Motor neuron (in vitro differentiated cells): Measurements from ENCODE around the gene ORM1. TPM values are rescaled to one million over a fixed set of nuclear protein-coding genes. Genes with fewer than 3 reads are reported as not detected.

Source experiments
- ATAC-seq, 8 experiments: fragments of 200-7000 bp; cut with Tn5 transposase; replicated peaks in 6 of 8; 2 replicates each; pipeline ENCODE4 v1.8.0; 2021; ENCODE audit warnings: mild to moderate bottlenecking in 8 of 8, moderate library complexity in 8 of 8
- H3K27ac ChIP-seq, 2 donors: fragments of 250-450 bp; sonication (Bioruptor Pico); 2 replicates each; pipeline ENCODE4 v1.9.0; 2021; ENCODE audit warnings: antibody characterized with exemption in 2 of 2, mild to moderate bottlenecking in 2 of 2, moderate library complexity in 1 of 2
- H3K4me1 ChIP-seq, 2 donors: fragments of 250-450 bp; sonication (Bioruptor Pico); replicated peaks in 1 of 2; 2 replicates each; pipeline ENCODE4 v1.6.1; 2021; ENCODE audit warnings: antibody characterized with exemption in 2 of 2, mild to moderate bottlenecking in 2 of 2, moderate library complexity in 1 of 2
- H3K4me3 ChIP-seq, 5 donors: fragments of 250-450 bp; sonication (Bioruptor Pico); 2 replicates each; pipeline ENCODE4 v1.9.0; 2021; ENCODE audit warnings: antibody characterized with exemption in 5 of 5, mild to moderate bottlenecking in 5 of 5, moderate library complexity in 4 of 5
- WGBS, 10 experiments: fragments of 450-650 bp; shearing (Covaris generic); methylation state at CpG; one replicate each; pipeline ENCODE4 v1.0.0; 2022; 5-methylcytosine and 5-hydroxymethylcytosine counted together
- in situ Hi-C, 9 experiments: fragments of 400-800 bp; cut with MboI; loops; one replicate each; pipeline ENCODE4 v1.15.0; 2021; ENCODE audit warnings: low sequenced_read_pairs in 9 of 9, low pct_unique_long_range_greater_than_20kb in 2 of 9; ENCODE audit not compliant: unreplicated experiment in 9 of 9
- total RNA-seq, 8 experiments: library from RNA; unstranded; fragments of 300-600 nt; gene quantifications; 2 replicates each; pipeline versions ENCODE4 v1.2.3 to v1.2.4, GENCODE V29; 2022

ORM1 gene
- total RNA-seq, 8 experiments from 2014 or later: not detected

DNA sequence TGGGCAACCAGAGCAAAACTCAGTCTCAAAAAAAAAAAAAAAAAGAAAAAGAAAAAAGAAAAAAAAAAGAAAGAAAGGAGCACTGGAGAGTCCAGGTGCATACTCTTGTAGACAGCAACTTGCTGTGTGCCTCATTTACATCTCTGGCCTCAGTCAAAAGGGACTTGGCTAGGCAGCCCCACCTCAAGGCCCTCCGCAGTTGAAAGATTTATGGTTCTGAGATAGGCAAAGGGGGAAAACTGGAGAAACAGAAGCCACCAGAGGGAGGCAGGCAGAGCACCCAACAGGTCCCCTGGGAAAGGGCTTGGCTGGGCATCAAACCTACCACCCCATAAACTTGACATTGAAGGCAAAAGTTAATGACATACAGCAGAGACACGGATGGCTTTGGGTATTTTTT, 12.8 kb downstream of the ORM1 start:
- 46 to 89% (median 65%) methylated on average over 1 to 2 of the region's 2 CpGs; no CpG with 5 or more reads in 3 of the 10 experiments for WGBS, 10 experiments
- H3K4me1 ChIP-seq: no peaks in the 10 kb centered on the region
- ATAC-seq: no peak
- H3K4me3 ChIP-seq: no peak overlapping the region
- in situ Hi-C loops: no loop called here
- no peak overlapping the region for H3K27ac ChIP-seq

DNA sequence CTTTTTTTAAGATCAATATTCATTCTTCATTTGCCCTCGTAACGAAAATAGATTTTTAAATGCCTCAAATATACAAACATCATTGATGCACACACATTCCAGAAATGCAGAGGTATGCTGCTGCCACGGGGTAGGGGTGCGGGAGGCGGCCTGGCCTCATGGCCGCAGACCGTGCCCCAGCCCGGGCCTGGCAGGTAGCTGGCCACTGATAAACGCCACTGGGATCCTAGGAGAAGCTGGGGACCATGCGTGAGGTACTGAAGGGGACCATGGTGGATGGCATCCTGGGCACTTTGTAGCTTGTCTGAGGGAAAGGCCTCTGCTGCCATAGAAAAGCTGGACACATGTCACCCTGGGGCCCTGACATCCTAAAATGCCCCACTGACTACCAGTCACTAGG, 13.3 kb downstream of the ORM1 start:
- no peak for ATAC-seq

DNA sequence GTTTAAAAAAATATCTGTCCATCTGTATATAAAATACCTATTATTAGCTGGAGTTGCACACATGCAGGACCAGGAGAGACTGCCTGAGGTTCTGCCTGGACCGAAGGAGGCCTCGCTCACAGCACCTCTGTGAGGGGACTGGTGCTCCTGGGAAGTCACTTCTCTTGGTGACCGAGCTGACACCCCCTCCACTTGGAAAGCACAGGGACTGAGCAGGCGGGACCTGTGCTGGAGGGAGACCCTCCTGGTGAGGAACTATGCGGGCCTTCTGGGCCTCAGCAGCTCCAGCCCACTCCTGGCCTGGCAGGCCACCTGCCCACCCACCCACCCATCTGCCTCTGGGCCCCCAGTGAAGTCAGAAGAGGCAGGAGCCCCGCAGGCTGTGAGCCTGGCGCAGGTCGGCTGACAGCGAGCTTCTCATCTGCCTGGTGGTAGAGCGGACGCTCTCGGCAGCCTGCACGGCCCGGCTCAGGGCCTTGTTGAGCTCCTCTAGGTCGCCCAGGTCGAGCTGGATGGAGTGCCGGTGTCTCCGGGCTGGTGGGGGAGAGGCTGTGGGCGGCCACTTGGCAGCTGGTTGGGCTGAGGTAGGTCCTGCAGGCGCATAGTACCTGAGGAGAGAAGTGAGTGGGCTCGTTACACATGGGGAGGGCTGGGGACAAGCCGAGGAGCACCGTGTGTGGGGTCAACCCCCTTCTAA, 13.9 kb downstream of the ORM1 start:
- ATAC-seq: peak in 3 of 8 experiments; percentile 12 to 23 (median 16)
- WGBS, 10 experiments: 91 to 100% methylated on average over 4 to 6 of the region's 23 CpGs; no CpG with 5 or more reads in 8 of the 10 experiments
- in situ Hi-C loops: no loop called here

More for the DNA sequence above, 13.3 kb downstream of the ORM1 start:
- 70 to 100% (median 81%) methylated on average over 1 to 9 of the region's 10 CpGs; no CpG with 5 or more reads in 3 of the 10 experiments for WGBS, 10 experiments
- H3K27ac ChIP-seq: no peak overlapping the region
- in situ Hi-C loops: no loop called here
- no peak overlapping the region for H3K4me3 ChIP-seq
- no peaks in the 10 kb centered on the region for H3K4me1 ChIP-seq

DNA sequence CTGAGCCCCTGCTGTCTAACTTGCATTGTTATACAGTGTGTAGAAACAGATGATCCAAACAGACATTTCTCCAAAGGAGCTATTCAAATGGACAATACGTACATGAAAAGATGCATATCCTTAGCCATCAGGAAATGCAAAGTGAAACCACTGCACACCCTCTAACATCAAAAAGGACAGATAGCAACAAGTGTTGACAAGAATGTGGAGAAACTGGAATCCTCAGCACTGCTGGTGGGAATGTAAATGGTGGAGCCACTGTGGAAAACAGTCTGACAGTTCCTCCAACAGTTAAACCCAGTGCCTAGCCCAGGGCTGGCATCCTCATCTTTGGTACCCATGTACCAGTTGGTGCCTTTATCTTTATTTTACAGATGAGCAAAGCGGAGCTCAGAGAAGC, 15.3 kb downstream of the ORM1 start:
- in situ Hi-C loops: no loop called here
- no peaks in the 10 kb centered on the region for H3K4me1 ChIP-seq
- 0 to 100% (median 86%) methylated on average over 1 to 2 of the region's 2 CpGs; no CpG with 5 or more reads in 5 of the 10 experiments for WGBS, 10 experiments
- no peak overlapping the region for H3K27ac ChIP-seq
- H3K4me3 ChIP-seq: no peak overlapping the region
- peak in 3 of 8 experiments; percentile 8 to 50 (median 37) for ATAC-seq

More for the DNA sequence above, 13.9 kb downstream of the ORM1 start:
- H3K4me1 ChIP-seq: no peaks in the 10 kb centered on the region
- no peak overlapping the region for H3K27ac ChIP-seq
- no peak overlapping the region for H3K4me3 ChIP-seq

DNA sequence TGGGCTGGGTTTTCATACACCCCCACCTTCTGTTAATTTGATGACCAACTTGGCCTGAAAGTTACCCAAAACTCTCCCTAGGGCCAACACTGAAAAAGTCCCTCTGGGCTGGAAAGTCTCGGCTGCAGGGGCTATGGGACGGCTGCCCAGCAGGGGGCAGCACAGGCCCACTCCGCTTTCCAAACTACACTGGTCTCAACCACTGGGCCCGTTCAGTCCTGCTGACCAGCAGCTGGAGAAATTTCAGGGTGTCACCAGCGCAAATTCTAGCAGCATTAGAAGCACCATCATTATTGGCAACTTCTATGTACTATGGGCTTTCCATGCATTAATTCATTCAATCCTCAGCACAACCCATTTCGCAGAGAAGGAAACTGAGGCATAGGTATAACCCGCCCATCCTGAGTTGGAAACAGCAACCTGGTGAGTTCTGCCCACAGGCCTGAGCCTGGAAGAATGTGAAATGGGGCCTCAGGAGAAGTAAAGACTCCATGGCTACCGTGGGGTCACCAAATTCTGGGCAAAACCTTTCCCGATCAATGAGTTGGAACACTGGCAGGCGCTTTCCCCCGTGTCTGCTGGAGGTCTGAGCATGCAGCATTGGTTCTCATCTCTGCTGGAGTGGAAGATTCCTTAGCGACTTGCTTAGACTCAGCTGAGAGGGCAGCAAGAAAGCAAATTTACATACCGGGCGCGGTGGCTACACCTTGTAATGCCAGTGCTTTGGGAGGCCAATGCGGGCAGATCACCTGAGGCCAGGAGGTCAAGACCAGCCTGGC, 16.4 kb downstream of the ORM1 start:
- Histone ChIP-seq H3K4me1 (no peaks in the 10 kb centered on the region), H3K27ac (no peak overlapping the region), H3K4me3 (no peak overlapping the region)
- peak in 7 of 8 experiments; percentile 32 to 96 (median 45) for ATAC-seq
- 0 to 93% (median 75%) methylated on average over 2 to 14 of the region's 16 CpGs; no CpG with 5 or more reads in 1 of the 10 experiments for WGBS, 10 experiments
- in situ Hi-C loops: no loop called here

DNA sequence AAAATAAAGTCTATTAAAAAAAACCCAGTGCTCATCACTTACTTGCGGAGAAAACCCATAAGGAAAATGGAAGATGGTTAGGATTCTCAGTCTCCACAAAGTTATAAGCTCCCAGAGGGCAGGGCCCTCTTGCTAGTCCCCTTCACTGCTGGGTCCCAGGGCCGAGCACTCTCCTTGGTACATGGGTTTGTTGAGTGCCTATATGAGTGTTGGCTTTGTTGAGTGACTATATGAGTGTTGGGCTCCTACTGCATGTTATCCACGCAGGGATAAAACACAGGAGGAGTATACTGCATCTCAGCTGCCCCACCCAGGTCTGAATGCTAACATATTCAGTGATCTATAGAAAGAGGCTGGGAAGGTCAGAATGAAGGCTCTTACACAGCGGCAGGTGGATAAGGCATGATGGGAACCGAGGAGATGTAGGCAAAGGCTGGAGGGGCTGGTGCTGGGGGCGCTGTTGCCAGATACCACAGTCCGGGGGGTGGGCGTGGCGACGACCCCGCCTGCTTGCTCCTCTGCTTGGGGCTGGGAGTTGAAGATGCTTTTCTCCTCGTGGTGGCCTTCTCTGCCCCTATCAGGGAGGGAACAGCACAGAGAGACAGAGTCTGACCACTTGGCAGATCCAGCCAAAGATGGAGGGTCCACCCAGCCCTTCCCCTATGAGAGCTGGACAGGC, 18.4 kb downstream of the ORM1 start:
- ATAC-seq: no peak
- WGBS, 10 experiments: 83 to 100% (median 100%) methylated on average over 1 to 4 of the region's 12 CpGs; no CpG with 5 or more reads in 2 of the 10 experiments
- in situ Hi-C loops: no loop called here
- H3K4me1 ChIP-seq: no peaks in the 10 kb centered on the region
- no peak overlapping the region for H3K27ac ChIP-seq
- no peak overlapping the region for H3K4me3 ChIP-seq

DNA sequence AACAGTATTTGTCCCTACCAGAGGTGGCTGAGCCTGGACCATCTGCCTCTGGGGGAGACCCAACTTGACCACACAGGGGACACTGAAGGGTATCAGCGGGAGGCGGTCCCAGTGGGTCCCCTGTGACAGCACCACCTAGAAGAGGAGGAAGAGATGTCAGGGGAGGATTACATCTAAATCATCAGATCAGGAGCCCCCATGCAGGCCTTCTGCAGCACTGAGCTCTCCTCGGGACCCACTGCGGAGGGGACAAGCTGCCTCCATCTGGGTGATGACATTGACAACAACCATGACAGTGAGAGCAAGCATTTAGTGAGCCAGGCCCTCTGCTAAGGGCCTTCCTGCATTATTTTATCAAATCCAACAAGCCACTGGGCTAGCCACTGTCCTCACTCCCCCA, 19.1 kb downstream of the ORM1 start:
- no peaks in the 10 kb centered on the region for H3K4me1 ChIP-seq
- no peak for ATAC-seq
- in situ Hi-C loops: no loop called here
- no peak overlapping the region for H3K4me3 ChIP-seq
- 94 to 100% (median 100%) methylated on average over 1 to 2 of the region's 4 CpGs; no CpG with 5 or more reads in 6 of the 10 experiments for WGBS, 10 experiments
- no peak overlapping the region for H3K27ac ChIP-seq

DNA sequence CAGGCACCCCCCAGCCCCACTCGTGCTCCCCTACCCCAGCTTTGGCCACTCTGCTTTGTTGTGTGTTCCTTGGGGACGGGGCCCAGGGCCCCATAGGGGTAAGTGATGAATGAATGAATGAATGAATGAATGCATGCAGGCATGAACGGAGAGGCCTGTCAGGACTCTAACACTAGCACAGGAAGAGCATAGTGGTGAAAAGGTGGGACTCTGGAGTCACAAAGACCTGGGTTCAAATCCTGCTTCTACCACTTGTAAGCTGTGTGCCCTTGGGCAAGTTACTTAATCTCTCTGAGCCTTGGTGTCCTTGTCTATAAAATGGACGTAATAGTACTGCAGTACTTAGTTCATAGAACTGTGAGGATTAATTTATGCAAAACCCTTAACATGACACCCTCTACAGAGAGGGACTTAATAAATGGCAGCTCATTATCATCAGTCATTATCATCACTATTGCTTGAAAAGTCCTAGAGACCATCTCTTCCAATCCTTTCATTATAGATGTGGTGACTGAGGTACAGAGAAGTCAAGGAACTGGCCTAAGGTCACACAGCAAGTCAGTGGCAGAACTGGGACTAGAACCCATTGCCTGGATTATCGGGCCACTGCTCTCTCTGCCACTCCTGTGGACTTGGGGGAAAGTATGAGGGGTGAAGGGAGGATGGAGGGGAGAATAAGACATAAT, 20.0 kb downstream of the ORM1 start:
- in situ Hi-C loops: no loop called here
- 71 to 100% (median 100%) methylated on average over 1 to 3 of the region's 5 CpGs; no CpG with 5 or more reads in 5 of the 10 experiments for WGBS, 10 experiments
- Histone ChIP-seq H3K4me1 (no peaks in the 10 kb centered on the region), H3K4me3 (no peak overlapping the region), H3K27ac (no peak overlapping the region)
- ATAC-seq: no peak

DNA sequence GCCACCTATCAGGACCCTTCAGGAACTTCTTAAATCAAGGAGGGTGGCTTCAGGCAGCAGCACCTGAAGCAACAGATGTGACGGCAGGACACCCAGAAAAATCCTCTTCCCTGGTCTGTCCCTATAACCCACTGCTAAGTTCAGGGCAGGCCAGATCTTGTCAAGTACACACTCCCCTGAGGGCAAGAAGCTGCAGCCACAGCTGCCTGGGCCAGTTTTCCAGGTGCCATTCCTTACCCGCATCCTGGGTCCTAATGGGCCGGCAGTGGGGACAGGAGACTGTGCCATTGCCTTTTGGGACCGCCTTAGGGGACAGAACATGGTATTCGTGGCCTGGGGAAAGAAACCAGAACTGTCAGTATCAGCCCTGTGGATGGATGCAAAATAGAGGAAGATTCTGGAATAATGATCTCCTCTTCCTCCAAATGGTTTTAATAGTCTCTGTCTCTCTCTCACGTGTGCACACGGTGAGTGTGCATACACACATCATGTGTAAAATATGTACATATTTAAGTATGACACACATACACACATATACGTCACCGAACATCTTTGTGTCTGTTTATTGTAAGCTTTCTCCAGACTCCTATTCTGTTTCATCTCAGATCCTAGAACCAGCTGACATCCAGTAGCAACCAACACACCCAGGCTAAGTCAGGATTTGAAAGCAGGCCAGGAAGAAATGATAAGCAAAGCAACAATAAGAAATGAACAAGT, 20.7 kb downstream of the ORM1 start:
- peaks cover 4 to 5% of the 10 kb centered on the region in 2 donors for H3K4me1 ChIP-seq
- no peak for ATAC-seq
- 63 to 100% (median 97%) methylated on average over 1 to 9 of the region's 9 CpGs; no CpG with 5 or more reads in 2 of the 10 experiments for WGBS, 10 experiments
- H3K4me3 ChIP-seq: no peak overlapping the region
- H3K27ac ChIP-seq: no peak overlapping the region
- in situ Hi-C loops: no loop called here

DNA sequence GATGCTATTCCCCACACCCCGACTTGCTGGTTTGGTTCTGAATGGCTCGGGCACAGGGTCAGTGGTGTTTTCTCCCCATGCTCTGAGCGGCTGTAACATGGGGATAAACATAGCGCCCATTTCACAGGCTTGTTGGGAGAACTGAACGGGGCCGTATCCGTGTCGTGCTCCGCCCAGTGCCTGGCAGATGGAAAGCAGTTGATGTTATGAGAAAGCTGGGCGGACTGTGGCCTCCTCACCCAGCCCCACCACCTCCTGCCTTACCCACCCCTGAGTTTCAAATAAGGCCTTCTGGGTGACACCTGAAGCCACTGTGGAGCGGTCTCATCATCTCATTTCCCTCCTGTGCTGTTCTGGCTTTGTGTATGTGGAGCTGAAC, 21.3 kb downstream of the ORM1 start:
- Histone ChIP-seq H3K4me3 (no peak overlapping the region), H3K4me1 (peaks cover 7 to 8% of the 10 kb centered on the region in 2 donors), H3K27ac (no peak overlapping the region)
- no peak for ATAC-seq
- WGBS, 10 experiments: 46 to 100% (median 92%) methylated on average over 1 to 9 of the region's 11 CpGs; no CpG with 5 or more reads in 3 of the 10 experiments
- in situ Hi-C loops: no loop called here

DNA sequence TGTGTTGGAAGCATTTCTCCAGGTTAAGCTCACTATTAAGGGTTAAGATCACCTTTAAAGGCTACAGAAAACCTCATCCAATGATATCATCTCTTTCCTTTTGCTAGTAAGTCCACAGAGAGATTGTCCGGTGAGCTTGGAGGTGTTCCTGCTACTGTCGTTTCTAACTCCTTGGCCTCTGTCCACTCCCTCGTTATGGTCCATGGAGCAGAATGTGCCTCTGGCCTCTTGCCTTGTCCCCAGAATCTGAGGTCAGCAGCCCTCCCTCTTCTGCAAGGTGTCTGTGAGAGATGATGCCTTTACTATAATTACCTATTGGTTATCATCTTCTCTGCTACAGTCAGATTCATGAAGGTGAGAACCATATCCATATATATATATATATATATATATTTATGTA, 21.8 kb downstream of the ORM1 start:
- in situ Hi-C loops: no loop called here
- Histone ChIP-seq H3K4me3 (no peak overlapping the region), H3K4me1 (peaks cover 10 to 12% of the 10 kb centered on the region in 2 donors), H3K27ac (no peak overlapping the region)
- WGBS, 10 experiments: 37 to 100% (median 87%) methylated on average over 2 to 3 of the region's 3 CpGs; no CpG with 5 or more reads in 4 of the 10 experiments
- ATAC-seq: no peak

DNA sequence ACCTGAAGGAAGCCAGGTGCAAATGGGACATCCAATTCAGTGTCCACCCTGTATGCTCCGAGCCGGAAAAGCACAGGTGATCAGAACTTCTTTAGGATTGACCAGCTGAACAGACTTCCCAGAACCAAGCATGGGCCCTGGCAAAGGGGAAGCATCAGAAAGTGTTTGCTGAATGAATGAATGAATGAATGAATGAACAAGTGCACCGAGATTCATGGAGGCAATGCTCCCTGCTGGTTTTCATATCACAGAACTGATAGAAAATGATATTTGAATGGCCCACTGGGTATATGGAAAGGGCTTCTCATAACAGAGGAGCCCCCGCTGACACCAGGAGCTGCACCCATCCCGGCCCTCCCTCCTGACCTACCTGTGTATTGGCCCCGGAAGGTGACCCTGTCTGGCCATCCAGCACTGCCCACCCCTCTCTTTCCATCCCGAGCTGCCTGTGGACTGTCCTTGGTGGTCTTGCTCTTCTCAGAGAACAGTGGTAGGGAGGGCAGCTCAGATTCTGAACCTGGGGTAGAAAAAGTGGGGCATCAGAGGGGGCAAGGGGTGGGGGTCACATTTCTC, 22.7 kb downstream of the ORM1 start:
- no peak overlapping the region for H3K4me3 ChIP-seq
- in situ Hi-C loops: no loop called here
- WGBS, 10 experiments: 0 to 100% (median 95%) methylated on average over 1 to 5 of the region's 7 CpGs; no CpG with 5 or more reads in 4 of the 10 experiments
- H3K27ac ChIP-seq: no peak overlapping the region
- peaks cover 10 to 12% of the 10 kb centered on the region in 2 donors for H3K4me1 ChIP-seq
- no peak for ATAC-seq
